ENCODE measurements around the gene FAM110A.

The FAM110A gene

GRCh38 chr20:853406-853996 is 20.0 kb downstream of the FAM110A start:
- TF ChIP-seq, protein P1, sequence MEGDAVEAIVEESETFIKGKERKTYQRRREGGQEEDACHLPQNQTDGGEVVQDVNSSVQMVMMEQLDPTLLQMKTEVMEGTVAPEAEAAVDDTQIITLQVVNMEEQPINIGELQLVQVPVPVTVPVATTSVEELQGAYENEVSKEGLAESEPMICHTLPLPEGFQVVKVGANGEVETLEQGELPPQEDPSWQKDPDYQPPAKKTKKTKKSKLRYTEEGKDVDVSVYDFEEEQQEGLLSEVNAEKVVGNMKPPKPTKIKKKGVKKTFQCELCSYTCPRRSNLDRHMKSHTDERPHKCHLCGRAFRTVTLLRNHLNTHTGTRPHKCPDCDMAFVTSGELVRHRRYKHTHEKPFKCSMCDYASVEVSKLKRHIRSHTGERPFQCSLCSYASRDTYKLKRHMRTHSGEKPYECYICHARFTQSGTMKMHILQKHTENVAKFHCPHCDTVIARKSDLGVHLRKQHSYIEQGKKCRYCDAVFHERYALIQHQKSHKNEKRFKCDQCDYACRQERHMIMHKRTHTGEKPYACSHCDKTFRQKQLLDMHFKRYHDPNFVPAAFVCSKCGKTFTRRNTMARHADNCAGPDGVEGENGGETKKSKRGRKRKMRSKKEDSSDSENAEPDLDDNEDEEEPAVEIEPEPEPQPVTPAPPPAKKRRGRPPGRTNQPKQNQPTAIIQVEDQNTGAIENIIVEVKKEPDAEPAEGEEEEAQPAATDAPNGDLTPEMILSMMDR (IDR thresholded peaks at IDR 0.05; ENCODE audit: low read length, missing control alignments): no peak
- H3K4me3 ChIP-seq (replicated peaks; ENCODE audit: low read depth, low read length): no peak overlapping the region
- no peak for DNase-seq (ENCODE audit: low read depth)

- DNase-seq (ENCODE audit: low read depth): no peak
- TF ChIP-seq, protein P1 (IDR thresholded peaks at IDR 0.05; ENCODE audit: low read length, missing control alignments): no peak
- H3K4me3 ChIP-seq (replicated peaks; ENCODE audit: low read depth, low read length): no peak overlapping the region
These were observed 21.1 kb downstream of the FAM110A start for GRCh38 chr20:854601-855000.

GRCh38 chr20:855466-856360 is 22.2 kb downstream of the FAM110A start:
- no peak overlapping the region for H3K4me3 ChIP-seq (replicated peaks; ENCODE audit: low read depth, low read length)
- TF ChIP-seq, protein P1 (IDR thresholded peaks at IDR 0.05; ENCODE audit: low read length, missing control alignments): no peak
- no peak for DNase-seq (ENCODE audit: low read depth)

DNA sequence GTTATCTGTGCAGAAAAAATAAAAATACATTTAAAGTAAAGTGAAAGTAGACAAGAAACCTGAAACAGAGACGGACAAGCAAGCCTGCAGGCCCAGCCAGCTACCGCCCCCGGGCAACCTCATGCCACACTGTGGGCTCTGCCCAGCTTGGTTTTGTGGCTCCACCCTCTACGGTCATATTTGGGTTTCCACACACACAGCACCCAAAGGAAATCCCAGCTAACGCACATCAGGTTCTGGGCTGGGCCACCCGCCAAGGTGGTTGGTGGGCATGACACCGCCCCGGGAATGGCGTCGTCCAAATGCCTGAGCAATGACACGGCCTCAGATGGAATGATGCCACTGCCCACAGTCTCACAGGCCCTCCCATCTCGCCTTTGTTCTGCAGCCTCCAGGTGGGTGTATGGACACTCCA is 22.9 kb downstream of the FAM110A start:
- TF ChIP-seq, protein P1 (IDR thresholded peaks at IDR 0.05; ENCODE audit: low read length, missing control alignments): no peak
- no peak overlapping the region for H3K4me3 ChIP-seq (replicated peaks; ENCODE audit: low read depth, low read length)
- peak; percentile 68 for DNase-seq (ENCODE audit: low read depth)

- no peak overlapping the region for H3K4me3 ChIP-seq (replicated peaks; ENCODE audit: low read depth, low read length)
- DNase-seq (ENCODE audit: low read depth): no peak
- TF ChIP-seq, protein P1 (IDR thresholded peaks at IDR 0.05; ENCODE audit: low read length, missing control alignments): no peak
These were observed 24.5 kb downstream of the FAM110A start for GRCh38 chr20:858011-858410.

GRCh38 chr20:859751-860231 is 26.3 kb downstream of the FAM110A start:
- H3K4me3 ChIP-seq (replicated peaks; ENCODE audit: low read depth, low read length): no peak overlapping the region
- no peak for DNase-seq (ENCODE audit: low read depth)

More at GRCh38 chr20:859751-860231, 26.3 kb downstream of the FAM110A start:
- TF ChIP-seq, protein P1 (IDR thresholded peaks at IDR 0.05; ENCODE audit: low read length, missing control alignments): peak; percentile 11

All from fibroblast of pulmonary artery (primary cell).